Subcutaneous abdominal adipose tissue (tissue), 5 donors: ENCODE measurements around the gene KRTDAP.
"Not testable (repeated sequence)": the region's sequence is repeated elsewhere in the genome, so short reads cannot be mapped to it uniquely, and the experiment has no call there.

ENCODE experiments used
- H3K27ac ChIP-seq: one replicate; pipeline ENCODE4 v1.7.0; 2013; ENCODE audit warnings: low read depth, mild to moderate bottlenecking, inconsistent platforms, low read length, moderate library complexity
- H3K27me3 ChIP-seq, 5 donors: one replicate each; pipeline ENCODE4 v1.7.0; 2013; ENCODE audit warnings: low read length in 5 of 5, inconsistent platforms in 1 of 5; ENCODE audit not compliant: control insufficient read depth in 5 of 5, insufficient read depth in 4 of 5
- H3K36me3 ChIP-seq, 5 donors: one replicate each; pipeline ENCODE4 v1.7.0; 2013; ENCODE audit warnings: low read length in 5 of 5; ENCODE audit not compliant: control insufficient read depth in 5 of 5, insufficient read depth in 5 of 5
- H3K4me1 ChIP-seq, 5 donors: one replicate each; pipeline ENCODE4 v1.7.0; 2013; ENCODE audit warnings: low read length in 5 of 5, mild to moderate bottlenecking in 3 of 5, moderate library complexity in 1 of 5; ENCODE audit not compliant: control insufficient read depth in 5 of 5, insufficient read depth in 5 of 5
- H3K4me3 ChIP-seq, 5 donors: one replicate each; pipeline ENCODE4 v1.7.0; 2013; ENCODE audit warnings: low read length in 5 of 5, low read depth in 1 of 5
- H3K9ac ChIP-seq, 5 donors: one replicate each; pipeline ENCODE4 v1.7.0; 2013; ENCODE audit warnings: low read length in 5 of 5, mild to moderate bottlenecking in 4 of 5, moderate library complexity in 3 of 5
- H3K9me3 ChIP-seq, 5 donors: one replicate each; pipeline ENCODE4 v1.7.0; 2013; ENCODE audit warnings: low read length in 5 of 5; ENCODE audit not compliant: control insufficient read depth in 5 of 5
- donor health status: healthy.
- donor health status: healthy.
- donor health status: healthy.
- donor health status: healthy.
- donor health status: healthy.

KRTDAP gene

GRCh38 chr19:35471075-35471474 lies 19.2 kb downstream of the KRTDAP start:
- H3K4me3 ChIP-seq, H3K36me3 ChIP-seq, H3K9ac ChIP-seq, H3K27me3 ChIP-seq, H3K27ac ChIP-seq, H3K9me3 ChIP-seq: not testable (repeated sequence)
- peaks cover 0 to 28% (median 25%) of the 10 kb centered on the region in 5 donors for H3K4me1 ChIP-seq

DNA sequence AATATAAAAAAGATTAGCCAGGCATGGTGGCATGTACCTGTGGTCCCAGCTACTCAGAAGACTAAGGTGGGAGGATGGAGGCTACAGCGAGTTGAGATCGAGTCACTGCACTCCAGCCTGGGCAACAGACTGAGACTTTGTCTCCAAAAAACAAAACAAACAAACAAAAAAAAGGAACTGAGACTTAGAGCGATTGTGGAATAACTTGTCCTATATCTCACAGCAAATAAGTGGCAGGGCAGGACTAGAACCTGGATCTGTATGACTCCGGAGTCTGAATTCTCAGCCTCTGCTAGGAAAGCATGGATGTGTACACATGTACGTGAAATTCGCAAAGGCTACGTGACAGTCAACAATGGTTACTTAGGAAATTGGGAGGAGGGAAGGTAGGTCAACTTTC lies 20.1 kb downstream of the KRTDAP start:
- H3K36me3 ChIP-seq = no peaks in the 10 kb centered on the region
- H3K9ac ChIP-seq = no peak overlapping the region
- peaks cover 0 to 28% (median 25%) of the 10 kb centered on the region in 5 donors for H3K4me1 ChIP-seq
- no peak overlapping the region for H3K4me3 ChIP-seq
- no peak overlapping the region for H3K27ac ChIP-seq
- H3K27me3 ChIP-seq = no peaks in the 10 kb centered on the region
- H3K9me3 ChIP-seq = no peaks in the 10 kb centered on the region

- Histone ChIP-seq H3K4me3 (no peak overlapping the region), H3K9me3 (no peaks in the 10 kb centered on the region), H3K27ac (no peak overlapping the region), H3K27me3 (no peaks in the 10 kb centered on the region), H3K4me1 (peaks cover 0 to 30% (median 25%) of the 10 kb centered on the region in 5 donors), H3K9ac (no peak overlapping the region), H3K36me3 (no peaks in the 10 kb centered on the region)
These were observed 21.6 kb downstream of the KRTDAP start for GRCh38 chr19:35468637-35469036.

DNA sequence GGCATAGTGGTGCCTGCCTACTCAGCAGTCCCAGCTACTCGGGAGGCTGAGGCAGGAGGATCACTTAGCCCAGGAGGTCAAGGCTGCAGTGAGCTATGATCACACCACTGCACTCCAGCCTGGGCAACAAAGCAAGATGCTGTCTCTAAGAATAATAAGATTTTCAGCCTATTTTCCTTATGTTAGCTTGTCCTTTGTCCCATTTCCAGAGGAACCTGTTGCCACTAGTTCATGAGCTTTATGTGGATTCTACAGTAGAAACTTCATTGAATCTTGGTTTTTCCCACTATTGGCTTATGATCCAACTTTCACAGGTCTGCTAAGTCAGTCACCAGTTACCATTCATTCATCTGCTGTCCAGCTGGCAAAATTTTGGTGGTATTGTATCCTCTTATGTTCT lies 24.0 kb downstream of the KRTDAP start:
- Histone ChIP-seq H3K36me3 (no peaks in the 10 kb centered on the region), H3K4me1 (peaks cover under 1 to 49% (median 32%) of the 10 kb centered on the region in 5 donors), H3K4me3 (no peak overlapping the region), H3K9me3 (no peaks in the 10 kb centered on the region), H3K9ac (no peak overlapping the region), H3K27ac (no peak overlapping the region), H3K27me3 (no peaks in the 10 kb centered on the region)

DNA sequence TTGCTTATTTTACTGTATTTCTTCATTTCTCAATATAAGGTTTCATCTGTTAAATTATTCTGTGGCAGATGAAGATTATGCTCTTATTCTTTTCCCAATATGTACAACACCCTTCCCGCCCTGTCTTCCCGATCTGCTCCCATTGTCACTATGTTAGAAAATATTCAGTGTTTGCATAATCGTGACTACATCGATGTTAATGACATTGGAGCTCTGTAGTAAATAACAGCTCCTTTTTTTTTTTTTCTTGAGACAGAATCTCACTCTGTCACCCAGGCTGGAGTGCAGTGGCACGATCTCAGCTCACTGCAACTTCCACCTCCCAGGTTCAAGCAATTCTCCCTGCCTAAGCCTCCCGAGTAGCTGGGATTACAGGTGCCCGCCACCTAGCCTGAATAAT lies 27.3 kb downstream of the KRTDAP start:
- not testable (repeated sequence) for H3K36me3 ChIP-seq, H3K4me3 ChIP-seq, H3K9me3 ChIP-seq, H3K27me3 ChIP-seq, H3K9ac ChIP-seq
- Histone ChIP-seq H3K27ac (peak overlapping the region; percentile 39), H3K4me1 (peaks cover 23 to 70% (median 58%) of the 10 kb centered on the region in 5 donors)

DNA sequence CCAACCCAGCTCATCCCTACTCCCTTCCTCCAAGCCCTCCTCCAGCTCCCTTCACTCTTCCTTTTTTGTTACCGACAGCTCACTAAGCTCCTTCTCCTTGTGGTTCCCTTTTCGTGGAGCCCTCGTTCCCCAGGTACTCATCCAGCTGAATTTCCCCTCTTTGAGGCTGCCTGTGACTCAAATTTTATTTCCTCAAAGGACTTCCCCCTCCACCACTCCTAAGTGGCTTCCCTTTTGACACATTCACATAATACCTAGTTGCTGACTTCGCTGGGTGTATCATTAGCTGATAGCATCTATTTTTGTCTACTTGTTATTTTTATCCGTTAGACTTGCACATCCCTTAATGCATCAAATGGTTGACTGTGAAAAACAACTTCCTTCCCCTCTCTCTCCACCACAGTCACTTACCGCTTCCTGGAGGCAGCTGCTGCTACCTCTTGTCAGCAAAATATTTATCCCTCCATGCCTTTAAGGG lies 27.7 kb downstream of the KRTDAP start:
- Histone ChIP-seq H3K27ac (peak overlapping the region; percentile 39), H3K4me3 (no peak overlapping the region), H3K27me3 (no peaks in the 10 kb centered on the region), H3K9me3 (no peaks in the 10 kb centered on the region), H3K4me1 (peaks cover 23 to 70% (median 58%) of the 10 kb centered on the region in 5 donors), H3K9ac (no peak overlapping the region), H3K36me3 (no peaks in the 10 kb centered on the region)

DNA sequence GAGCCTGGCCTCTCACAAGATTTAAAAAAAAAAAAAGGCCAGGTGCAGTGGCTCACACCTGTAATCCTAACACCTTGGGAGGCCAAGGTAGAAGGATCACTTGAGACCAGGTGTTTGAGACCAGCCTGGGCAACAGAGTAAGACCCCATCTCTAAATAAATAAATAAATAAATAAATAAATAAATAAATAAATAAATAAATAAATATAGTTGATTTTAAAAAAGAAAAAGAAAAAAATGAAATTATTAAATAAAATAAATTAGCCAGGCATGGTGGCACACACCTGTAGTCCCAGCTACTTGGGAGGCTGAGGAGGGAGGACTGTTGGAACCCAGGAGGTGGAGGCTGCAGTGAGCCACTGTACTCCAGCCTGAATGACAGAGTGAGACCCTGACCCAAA lies 28.5 kb downstream of the KRTDAP start:
- H3K36me3 ChIP-seq, H3K4me3 ChIP-seq, H3K9ac ChIP-seq, H3K9me3 ChIP-seq, H3K27me3 ChIP-seq: not testable (repeated sequence)
- Histone ChIP-seq H3K4me1 (peaks cover 23 to 66% (median 53%) of the 10 kb centered on the region in 5 donors), H3K27ac (peak overlapping the region; percentile 9)

- no peak overlapping the region for H3K4me3 ChIP-seq
- H3K9me3 ChIP-seq = no peaks in the 10 kb centered on the region
- H3K27ac ChIP-seq = peak overlapping the region; percentile 30
- H3K4me1 ChIP-seq = peaks cover 23 to 61% (median 46%) of the 10 kb centered on the region in 5 donors
- H3K36me3 ChIP-seq = no peaks in the 10 kb centered on the region
- H3K27me3 ChIP-seq = no peaks in the 10 kb centered on the region
- no peak overlapping the region for H3K9ac ChIP-seq
These were observed 29.2 kb downstream of the KRTDAP start for GRCh38 chr19:35461060-35461459.

DNA sequence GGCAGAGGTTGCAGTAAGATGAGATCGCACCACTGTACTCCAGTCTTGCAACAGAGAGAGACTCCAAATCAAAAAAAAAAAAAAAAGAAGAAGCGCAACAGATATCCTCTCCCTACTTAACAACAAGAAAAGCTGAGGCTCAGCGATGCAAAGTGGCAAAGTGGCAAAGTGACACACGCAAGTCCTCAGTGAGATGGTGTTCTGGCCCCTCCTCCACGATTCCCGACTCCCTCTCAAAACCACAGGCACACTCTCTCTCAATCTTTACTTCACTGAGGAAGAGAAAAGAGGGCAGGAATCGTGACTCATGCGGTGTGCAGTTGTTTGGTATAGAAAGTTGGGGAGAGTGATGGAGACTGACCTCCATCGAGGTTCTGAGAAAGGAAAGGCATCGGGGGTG lies 29.7 kb downstream of the KRTDAP start:
- Histone ChIP-seq H3K4me3 (no peak overlapping the region), H3K36me3 (no peaks in the 10 kb centered on the region), H3K9ac (no peak overlapping the region), H3K27me3 (no peaks in the 10 kb centered on the region), H3K4me1 (peaks cover 23 to 64% (median 46%) of the 10 kb centered on the region in 5 donors), H3K27ac (peak overlapping the region; percentile 96), H3K9me3 (no peaks in the 10 kb centered on the region)

DNA sequence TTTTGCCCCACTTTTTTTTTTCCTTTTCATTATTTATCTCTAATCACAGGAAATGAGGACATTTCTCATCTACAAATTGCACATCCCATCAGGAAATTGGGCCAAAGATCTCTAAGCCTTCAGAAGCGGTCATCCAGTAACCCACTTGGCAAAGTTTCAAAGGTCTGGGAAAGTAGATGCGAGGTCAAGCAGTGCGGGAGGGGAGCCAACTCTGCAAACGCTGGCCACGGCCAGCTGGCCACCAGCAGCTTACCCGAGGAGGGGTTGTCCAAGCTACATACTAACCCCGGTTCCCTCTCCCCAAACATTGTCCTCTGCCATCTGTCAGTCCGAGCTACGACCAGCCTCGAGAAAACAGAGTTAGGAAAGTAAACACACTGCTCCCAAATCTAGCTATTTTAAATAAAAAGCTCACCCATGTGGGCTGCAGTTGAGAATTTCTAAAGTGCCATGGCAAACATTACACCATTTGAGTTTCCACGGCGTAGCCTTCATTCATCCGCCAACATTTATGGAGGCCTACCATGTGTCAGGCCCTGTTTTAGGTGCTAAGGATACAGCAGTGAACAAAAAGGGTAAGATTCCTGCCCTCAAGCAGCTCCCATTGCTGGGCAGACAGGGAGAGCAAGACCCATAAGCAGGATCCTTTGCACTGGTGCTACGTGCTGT lies 30.7 kb downstream of the KRTDAP start:
- peak overlapping the region; percentile 96 for H3K27ac ChIP-seq
- peak overlapping the region in 3 of 5 donors; percentile 16 to 54 (median 27) for H3K4me3 ChIP-seq
- no peaks in the 10 kb centered on the region for H3K27me3 ChIP-seq
- no peaks in the 10 kb centered on the region for H3K36me3 ChIP-seq
- no peaks in the 10 kb centered on the region for H3K9me3 ChIP-seq
- H3K9ac ChIP-seq = peak overlapping the region; percentile 22 to 84 (median 57)
- H3K4me1 ChIP-seq = peaks cover 23 to 66% (median 46%) of the 10 kb centered on the region in 5 donors
